Measurements from ENCODE around the gene RAB33A. TPM values are rescaled to one million over a fixed set of nuclear protein-coding genes. Genes with fewer than 3 reads are reported as not detected.

The RAB33A gene
- total and polyA plus RNA-seq, 3 donors from 2014 or later = 1.3 to 1.7 (median 1.4) TPM

DNA sequence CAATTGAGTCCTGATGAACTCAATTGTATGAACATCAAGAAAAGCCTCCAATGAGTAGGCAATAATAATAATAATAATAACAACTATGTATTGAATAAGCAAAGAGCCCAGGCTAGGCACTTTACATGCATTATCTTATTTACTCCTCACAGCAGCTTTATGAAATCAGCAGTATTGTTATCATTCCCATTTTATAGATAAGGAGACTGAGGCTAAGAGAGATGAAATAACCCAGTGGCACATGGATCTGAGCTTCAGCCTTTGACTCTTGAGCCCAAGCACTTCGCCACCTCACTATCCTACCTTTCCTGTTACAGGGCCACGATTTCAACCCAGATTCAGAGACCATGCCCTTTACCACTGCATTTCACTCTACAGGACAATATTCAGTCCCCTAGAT is 3.2 kb downstream of the RAB33A start:
- no peaks in the 10 kb centered on the region for H3K27me3 ChIP-seq
- no peak overlapping the region for H3K27ac ChIP-seq
- no peak overlapping the region for H3K4me3 ChIP-seq
- no peaks in the 10 kb centered on the region for H3K4me1 ChIP-seq
- TF ChIP-seq, protein P1, sequence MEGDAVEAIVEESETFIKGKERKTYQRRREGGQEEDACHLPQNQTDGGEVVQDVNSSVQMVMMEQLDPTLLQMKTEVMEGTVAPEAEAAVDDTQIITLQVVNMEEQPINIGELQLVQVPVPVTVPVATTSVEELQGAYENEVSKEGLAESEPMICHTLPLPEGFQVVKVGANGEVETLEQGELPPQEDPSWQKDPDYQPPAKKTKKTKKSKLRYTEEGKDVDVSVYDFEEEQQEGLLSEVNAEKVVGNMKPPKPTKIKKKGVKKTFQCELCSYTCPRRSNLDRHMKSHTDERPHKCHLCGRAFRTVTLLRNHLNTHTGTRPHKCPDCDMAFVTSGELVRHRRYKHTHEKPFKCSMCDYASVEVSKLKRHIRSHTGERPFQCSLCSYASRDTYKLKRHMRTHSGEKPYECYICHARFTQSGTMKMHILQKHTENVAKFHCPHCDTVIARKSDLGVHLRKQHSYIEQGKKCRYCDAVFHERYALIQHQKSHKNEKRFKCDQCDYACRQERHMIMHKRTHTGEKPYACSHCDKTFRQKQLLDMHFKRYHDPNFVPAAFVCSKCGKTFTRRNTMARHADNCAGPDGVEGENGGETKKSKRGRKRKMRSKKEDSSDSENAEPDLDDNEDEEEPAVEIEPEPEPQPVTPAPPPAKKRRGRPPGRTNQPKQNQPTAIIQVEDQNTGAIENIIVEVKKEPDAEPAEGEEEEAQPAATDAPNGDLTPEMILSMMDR (IDR thresholded peaks at IDR 0.05) = no peak
- no peak for TF ChIP-seq POLR2A (IDR thresholded peaks at IDR 0.05)
- intact Hi-C loops (cut with DNase I; ENCODE audit: low total_unique reads) = no loop called here
- no peaks in the 10 kb centered on the region for H3K36me3 ChIP-seq (ENCODE audit: low read depth, missing control alignments)
- DNase-seq = no peak
- WGBS, 2 donors = 96 to 100% methylated on average over 2 of the region's 2 CpGs
- H3K9me3 ChIP-seq = no peaks in the 10 kb centered on the region

- no peak overlapping the region for H3K27ac ChIP-seq
- TF ChIP-seq, protein P1 (IDR thresholded peaks at IDR 0.05) = no peak
- no peak for TF ChIP-seq POLR2A (IDR thresholded peaks at IDR 0.05)
- H3K36me3 ChIP-seq (ENCODE audit: low read depth, missing control alignments) = no peaks in the 10 kb centered on the region
- H3K4me3 ChIP-seq = no peak overlapping the region
- DNase-seq = no peak
- intact Hi-C loops (cut with DNase I; ENCODE audit: low total_unique reads) = no loop called here
- no peaks in the 10 kb centered on the region for H3K9me3 ChIP-seq
- no peaks in the 10 kb centered on the region for H3K27me3 ChIP-seq
- no peaks in the 10 kb centered on the region for H3K4me1 ChIP-seq
These were observed 4.6 kb downstream of the RAB33A start for GRCh38 chrX:130176354-130176776.

DNA sequence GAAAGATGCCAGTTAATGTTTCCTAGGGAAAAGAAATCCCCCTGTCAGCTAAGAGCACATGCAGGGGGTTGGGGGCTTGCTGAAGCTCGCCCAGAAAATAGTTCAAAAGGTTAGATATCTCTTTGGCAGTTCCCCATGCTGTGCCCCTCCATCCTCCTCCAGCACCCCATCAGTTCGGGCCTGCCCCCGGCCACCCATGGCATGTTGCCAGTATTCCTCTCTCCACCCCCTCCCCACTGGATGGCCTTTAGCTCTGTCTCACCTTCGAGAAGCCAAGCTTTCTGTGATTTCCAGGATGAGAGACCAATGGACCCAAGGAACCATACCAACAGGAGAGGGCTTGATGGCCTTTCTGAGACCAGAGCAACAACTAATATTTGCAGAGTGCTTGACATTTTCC is 5.2 kb downstream of the RAB33A start:
- 85 to 87% methylated on average over 4 of the region's 4 CpGs for WGBS, 2 donors
- intact Hi-C loops (cut with DNase I; ENCODE audit: low total_unique reads) = no loop called here
- no peaks in the 10 kb centered on the region for H3K27me3 ChIP-seq
- no peak overlapping the region for H3K4me3 ChIP-seq
- H3K9me3 ChIP-seq = no peaks in the 10 kb centered on the region
- no peak overlapping the region for H3K27ac ChIP-seq
- no peak for TF ChIP-seq POLR2A (IDR thresholded peaks at IDR 0.05)
- TF ChIP-seq, protein P1 (IDR thresholded peaks at IDR 0.05) = no peak
- no peaks in the 10 kb centered on the region for H3K36me3 ChIP-seq (ENCODE audit: low read depth, missing control alignments)
- H3K4me1 ChIP-seq = no peaks in the 10 kb centered on the region
- DNase-seq = no peak

DNA sequence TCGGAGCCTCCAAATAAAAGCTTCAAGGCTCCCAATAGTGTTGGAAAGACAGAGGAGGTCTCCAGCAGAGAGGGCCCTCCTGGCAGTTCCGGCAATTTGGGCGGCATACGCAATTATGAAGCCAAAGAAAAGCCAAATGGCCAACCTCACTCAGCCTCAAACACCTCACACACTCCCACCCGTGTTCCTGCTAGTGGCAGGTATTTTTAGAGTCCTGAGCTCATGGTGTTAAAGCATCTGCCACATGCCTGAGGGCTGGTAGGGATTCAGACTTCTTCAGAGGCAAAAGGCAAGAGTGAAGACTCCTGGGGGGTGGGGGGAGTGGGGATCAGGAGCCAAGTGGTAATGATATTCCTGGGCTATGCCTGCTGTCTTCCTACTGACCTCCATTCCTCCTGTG is 7.4 kb downstream of the RAB33A start:
- Histone ChIP-seq H3K36me3 (ENCODE audit: low read depth, missing control alignments) (no peaks in the 10 kb centered on the region), H3K27me3 (no peaks in the 10 kb centered on the region), H3K4me3 (no peak overlapping the region), H3K9me3 (no peaks in the 10 kb centered on the region), H3K27ac (no peak overlapping the region), H3K4me1 (no peaks in the 10 kb centered on the region)
- 50 to 75% methylated on average over 1 to 4 of the region's 5 CpGs for WGBS, 2 donors
- no peak for DNase-seq
- intact Hi-C loops (cut with DNase I; ENCODE audit: low total_unique reads) = no loop called here
- TF ChIP-seq, protein P1 (IDR thresholded peaks at IDR 0.05) = no peak
- TF ChIP-seq POLR2A (IDR thresholded peaks at IDR 0.05) = no peak

GRCh38 chrX:130179579-130180215 is 7.9 kb downstream of the RAB33A start:
- Histone ChIP-seq H3K27ac (no peak overlapping the region), H3K4me1 (no peaks in the 10 kb centered on the region), H3K36me3 (ENCODE audit: low read depth, missing control alignments) (no peaks in the 10 kb centered on the region), H3K27me3 (no peaks in the 10 kb centered on the region), H3K4me3 (no peak overlapping the region), H3K9me3 (no peaks in the 10 kb centered on the region)
- no peak for TF ChIP-seq POLR2A (IDR thresholded peaks at IDR 0.05)
- TF ChIP-seq, protein P1 (IDR thresholded peaks at IDR 0.05) = no peak
- intact Hi-C loops (cut with DNase I; ENCODE audit: low total_unique reads) = loop anchor here (10.0 kb wide), 1 partner anchor 105 kb away; no protein-coding TSS in a partner anchor
- 50 to 67% methylated on average over 7 of the region's 7 CpGs for WGBS, 2 donors
- no peak for DNase-seq

Measured in testis (tissue), 3 donors.